ENCODE measurements around the gene SLC17A7. TPM values are rescaled to one million over a fixed set of nuclear protein-coding genes. Genes with fewer than 3 reads are reported as not detected.

SLC17A7 gene
- total and polyA plus RNA-seq, 2 of the 8 experiments (the other 6 are each of a cell fraction or from before 2014, with no cell fraction given): 2.7 to 3.0 TPM

DNA sequence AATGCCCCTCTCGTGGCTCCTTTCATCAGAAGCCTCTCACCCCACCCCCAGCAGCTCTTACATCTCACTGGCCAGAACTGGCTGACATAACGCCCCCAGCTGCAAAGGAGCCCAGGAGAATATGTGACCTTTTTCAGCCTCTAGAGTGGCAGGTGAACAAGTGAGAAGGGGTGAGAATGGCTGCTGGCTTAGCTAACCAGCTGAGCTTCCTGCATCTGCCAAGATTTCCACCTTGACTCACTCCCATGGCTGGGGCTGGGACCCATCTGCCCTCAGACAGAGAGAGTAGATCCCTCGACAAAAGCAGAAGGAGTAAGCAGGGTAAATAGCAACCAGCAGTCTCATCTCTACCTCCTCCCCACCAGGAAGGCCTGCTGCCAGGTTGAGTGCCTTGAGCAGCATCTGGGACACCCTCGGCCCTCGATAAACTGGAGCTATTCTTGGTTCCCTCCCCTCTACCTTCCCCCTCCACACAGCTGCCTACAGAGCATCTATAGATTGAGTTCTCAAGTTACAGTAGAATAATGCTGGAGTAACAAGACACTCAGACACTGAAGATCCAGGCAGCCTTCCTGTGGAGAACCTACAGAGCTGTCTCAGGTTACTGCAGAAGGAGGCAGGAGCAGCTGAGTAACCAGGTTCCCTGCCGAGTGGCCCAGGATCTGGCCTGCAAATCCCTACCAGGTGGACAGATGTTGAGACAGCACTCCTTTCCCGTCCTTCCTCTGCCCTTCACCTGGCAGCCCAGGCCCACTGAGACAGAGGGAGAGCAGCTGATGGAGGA is 37.7 kb downstream of the SLC17A7 start (continued):
- TF ChIP-seq CTBP2 (IDR thresholded peaks at IDR 0.05; ENCODE audit: borderline replicate concordance, insufficient read depth, insufficient read length, low read length) (no peak), BRCA1 (IDR thresholded peaks at IDR 0.05; ENCODE audit: low read depth, low read length) (no peak), RFX5 (IDR thresholded peaks at IDR 0.05; ENCODE audit: borderline replicate concordance, low read depth, low read length) (no peak), SRF (IDR thresholded peaks at IDR 0.05; ENCODE audit: low read depth, low read length) (no peak), NANOG (IDR thresholded peaks at IDR 0.05; ENCODE audit: insufficient read depth, low read depth, low read length, poor library complexity, severe bottlenecking) (peak; percentile 20), SIN3A (conservative IDR thresholded peaks at IDR 0.05 in 1 of 2, IDR thresholded peaks at IDR 0.05 in 1 of 2; ENCODE audit: low read depth in 1 of 2, low read length in 2 of 2) (no peak; a peak in 1 of 4 replicates), BACH1 (IDR thresholded peaks at IDR 0.05; ENCODE audit: low read length) (no peak), EP300 (IDR thresholded peaks at IDR 0.05; ENCODE audit: borderline replicate concordance in 1 of 2, low read depth in 2 of 2, low read length in 2 of 2) (no peak; a peak in 1 of 3 replicates), YY1 (IDR thresholded peaks at IDR 0.05; ENCODE audit: low read depth, low read length) (no peak), SAP30 (IDR thresholded peaks at IDR 0.05; ENCODE audit: insufficient read depth, insufficient replicate concordance, low read length) (no peak), RXRA (IDR thresholded peaks at IDR 0.05; ENCODE audit: insufficient read depth, low read depth, low read length) (no peak), ATF2 (IDR thresholded peaks at IDR 0.05; ENCODE audit: low read length) (0 out of 2 replicates have a peak, but pooled peaks have one; percentile 39), POU5F1 (IDR thresholded peaks at IDR 0.05; ENCODE audit: low read depth, low read length) (0 out of 2 replicates have a peak, but pooled peaks have one; percentile 26), SP2 (IDR thresholded peaks at IDR 0.05; ENCODE audit: low read length) (no peak), RNF2 (IDR thresholded peaks at IDR 0.05; ENCODE audit: borderline replicate concordance, low read depth, low read length, missing control alignments, poor library complexity, severe bottlenecking) (no peak), ZNF274 (IDR thresholded peaks at IDR 0.05; ENCODE audit: borderline replicate concordance, extremely low read depth, low read length) (no peak), TAF7 (optimal IDR thresholded peaks at IDR 0.05; ENCODE audit: borderline replicate concordance, low read depth, low read length) (no peak), KDM5A (IDR thresholded peaks at IDR 0.05; ENCODE audit: low read length) (no peak), FOSL1 (IDR thresholded peaks at IDR 0.05; ENCODE audit: insufficient read depth, low read depth, low read length) (no peak), TCF12 (IDR thresholded peaks at IDR 0.05; ENCODE audit: low read depth, low read length) (peak; percentile 85; the same call in 1 of the 2 replicates), BCL11A (IDR thresholded peaks at IDR 0.05; ENCODE audit: low read depth in 2 of 2, low read length in 2 of 2) (no peak)
